ENCODE measurements around the gene BCL11A.

BCL11A gene

DNA sequence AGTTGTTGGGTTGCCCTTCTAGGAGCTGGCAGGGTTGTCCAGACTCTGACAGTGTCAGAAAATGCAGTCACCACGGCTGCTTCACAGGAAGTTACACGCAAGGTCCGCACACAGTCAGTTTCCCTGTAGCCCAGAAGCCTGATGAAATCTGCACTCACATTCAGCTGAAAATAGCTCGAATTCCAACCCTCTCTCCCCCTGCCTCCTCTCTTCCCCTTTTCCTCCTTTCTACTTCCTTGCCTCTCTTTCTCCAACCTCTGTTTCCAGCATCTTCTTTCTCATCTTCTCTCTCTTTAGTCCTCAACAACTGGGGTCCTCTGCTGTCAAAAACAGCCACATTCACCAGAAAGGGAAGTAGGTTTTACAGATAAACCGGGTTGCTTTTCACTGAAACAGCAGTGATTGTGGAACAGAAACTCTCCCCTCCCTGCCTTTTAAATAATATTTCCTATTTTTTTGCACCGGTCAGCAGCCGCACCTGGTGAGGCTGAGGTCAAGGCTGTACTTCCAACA lies 69.3 kb downstream of the BCL11A start:
- H3K36me3 Mint-ChIP-seq (ENCODE audit: low read depth): peaks cover 14% of the 10 kb centered on the region
- no peaks in the 10 kb centered on the region for H3K9me3 Mint-ChIP-seq
- intact Hi-C loops (cut with micrococcal nuclease): loop anchor here (5.0 to 10.0 kb wide), 3 partner anchors 33 to 63 kb away; no protein-coding TSS in a partner anchor
- no peaks in the 10 kb centered on the region for H3K27me3 Mint-ChIP-seq
- peak overlapping the region; percentile 89 for H3K27ac Mint-ChIP-seq
- peaks cover 75% of the 10 kb centered on the region for H3K4me1 Mint-ChIP-seq (ENCODE audit: low read depth)
- peak overlapping the region; percentile 69 for H3K4me3 Mint-ChIP-seq

DNA sequence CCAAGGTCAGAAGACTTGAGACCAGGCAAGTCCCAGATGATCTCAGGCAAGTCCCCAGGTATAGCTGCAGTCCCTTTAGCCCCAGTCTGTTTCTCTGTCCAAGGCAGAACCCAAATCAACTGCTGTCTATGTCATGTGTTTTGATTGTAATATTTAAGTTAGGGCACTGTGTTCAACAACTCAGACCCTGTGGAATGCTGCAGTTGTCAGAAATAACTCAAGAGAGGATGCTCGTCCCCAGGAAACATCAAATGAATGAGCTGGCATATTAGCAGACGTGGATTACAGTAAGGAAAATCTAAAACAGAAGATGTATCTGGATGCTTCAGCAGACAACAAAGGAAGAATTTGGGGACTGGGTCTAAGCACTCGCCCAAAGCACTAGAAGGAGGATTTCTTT lies 70.1 kb downstream of the BCL11A start:
- Mint-ChIP-seq H3K27ac (peak overlapping the region; percentile 89), H3K9me3 (no peaks in the 10 kb centered on the region), H3K4me1 (ENCODE audit: low read depth) (peaks cover 82% of the 10 kb centered on the region), H3K4me3 (peak overlapping the region; percentile 69), H3K36me3 (ENCODE audit: low read depth) (peaks cover 20% of the 10 kb centered on the region), H3K27me3 (no peaks in the 10 kb centered on the region)
- intact Hi-C loops (cut with micrococcal nuclease): loop anchor here (5.0 to 10.0 kb wide), 3 partner anchors 34 to 64 kb away; no protein-coding TSS in a partner anchor

DNA sequence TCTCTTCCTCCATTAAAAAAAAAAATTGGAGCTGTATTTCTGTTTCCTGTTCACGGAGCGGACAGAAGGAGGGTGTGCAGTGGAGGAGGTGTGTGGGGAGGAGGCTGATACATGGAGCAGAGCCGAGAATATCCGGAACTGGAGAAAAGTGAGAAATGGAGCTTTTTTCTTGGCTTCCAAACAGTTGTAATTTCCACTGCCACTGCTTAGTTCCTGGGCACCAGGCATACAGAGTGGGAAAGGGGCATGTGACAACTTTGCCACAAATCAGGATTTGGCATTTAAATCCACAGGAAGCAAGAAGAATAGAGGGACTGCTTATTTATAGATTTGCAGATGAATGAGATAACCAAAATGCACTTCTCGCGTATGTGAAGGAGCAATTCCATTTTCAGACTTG lies 71.2 kb downstream of the BCL11A start:
- Mint-ChIP-seq H3K27ac (peak overlapping the region; percentile 89), H3K36me3 (ENCODE audit: low read depth) (peaks cover 28% of the 10 kb centered on the region), H3K9me3 (no peaks in the 10 kb centered on the region), H3K27me3 (no peaks in the 10 kb centered on the region), H3K4me1 (ENCODE audit: low read depth) (peaks cover 88% of the 10 kb centered on the region), H3K4me3 (peak overlapping the region; percentile 68)
- intact Hi-C loops (cut with micrococcal nuclease): loop anchor here (5.0 to 10.0 kb wide), 3 partner anchors 35 to 65 kb away; no protein-coding TSS in a partner anchor

DNA sequence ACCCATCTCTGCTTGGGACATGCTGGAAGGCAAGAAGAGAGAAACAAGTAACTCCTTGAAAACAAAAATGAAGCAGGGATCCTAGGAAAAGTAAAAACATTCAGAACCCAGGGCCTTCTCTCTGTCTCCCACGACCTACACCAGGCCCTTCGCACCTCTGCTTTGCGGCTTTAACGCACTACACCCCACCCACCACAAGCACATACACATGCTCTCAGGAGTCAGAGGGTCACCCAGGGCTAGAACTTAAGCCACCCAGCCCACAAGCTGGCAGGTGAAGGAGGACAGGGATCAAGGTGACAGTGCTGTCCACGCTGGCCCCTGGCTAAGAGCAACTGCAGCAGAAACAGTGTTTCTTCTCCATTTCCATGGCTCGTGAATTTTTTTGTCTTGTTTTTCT lies 72.2 kb downstream of the BCL11A start:
- Mint-ChIP-seq H3K4me1 (ENCODE audit: low read depth) (peaks cover 92% of the 10 kb centered on the region), H3K4me3 (no peak overlapping the region), H3K9me3 (no peaks in the 10 kb centered on the region), H3K27me3 (no peaks in the 10 kb centered on the region), H3K27ac (peak overlapping the region; percentile 89), H3K36me3 (ENCODE audit: low read depth) (peaks cover 30% of the 10 kb centered on the region)
- intact Hi-C loops (cut with micrococcal nuclease): loop anchor here (5.0 to 10.0 kb wide), 3 partner anchors 36 to 66 kb away; no protein-coding TSS in a partner anchor

DNA sequence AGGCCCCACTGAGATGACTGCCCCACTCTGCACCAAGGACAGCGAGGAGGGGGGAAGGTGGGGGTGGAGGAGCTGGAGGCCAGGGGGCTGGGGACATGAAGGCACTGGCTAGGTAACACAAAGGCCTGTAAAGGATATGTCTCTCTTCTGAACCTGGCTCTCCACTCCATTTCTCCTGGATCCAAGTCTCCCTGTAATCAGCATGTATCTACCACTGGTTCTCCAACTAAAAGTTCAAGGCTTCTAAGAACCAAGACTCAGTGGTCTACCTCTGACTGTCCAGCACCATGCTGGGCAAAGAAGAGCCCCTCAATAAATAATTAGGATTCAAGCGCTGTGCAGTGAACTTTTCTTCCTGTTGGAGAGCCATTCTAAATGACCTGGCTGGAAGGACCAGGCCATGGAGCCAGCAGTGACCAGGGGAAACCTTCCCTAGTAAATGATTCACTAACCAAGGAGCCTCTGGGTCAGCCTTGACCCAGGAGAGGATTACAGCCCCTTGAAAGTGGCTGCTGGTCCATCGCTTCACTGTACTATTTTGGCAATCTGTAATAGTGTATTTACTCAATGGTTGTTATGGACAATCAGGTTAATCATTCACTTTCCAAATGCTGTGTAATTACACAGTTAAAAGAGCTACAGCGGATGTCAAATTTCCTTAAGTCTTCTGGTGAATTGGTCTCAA lies 73.2 kb downstream of the BCL11A start:
- H3K4me1 Mint-ChIP-seq (ENCODE audit: low read depth): peaks cover 84% of the 10 kb centered on the region
- no peaks in the 10 kb centered on the region for H3K27me3 Mint-ChIP-seq
- peaks cover 30% of the 10 kb centered on the region for H3K36me3 Mint-ChIP-seq (ENCODE audit: low read depth)
- no peaks in the 10 kb centered on the region for H3K9me3 Mint-ChIP-seq
- H3K27ac Mint-ChIP-seq: peak overlapping the region; percentile 89
- intact Hi-C loops (cut with micrococcal nuclease): loop anchor here (5.0 to 10.0 kb wide), 3 partner anchors 37 to 67 kb away; no protein-coding TSS in a partner anchor
- H3K4me3 Mint-ChIP-seq: no peak overlapping the region

DNA sequence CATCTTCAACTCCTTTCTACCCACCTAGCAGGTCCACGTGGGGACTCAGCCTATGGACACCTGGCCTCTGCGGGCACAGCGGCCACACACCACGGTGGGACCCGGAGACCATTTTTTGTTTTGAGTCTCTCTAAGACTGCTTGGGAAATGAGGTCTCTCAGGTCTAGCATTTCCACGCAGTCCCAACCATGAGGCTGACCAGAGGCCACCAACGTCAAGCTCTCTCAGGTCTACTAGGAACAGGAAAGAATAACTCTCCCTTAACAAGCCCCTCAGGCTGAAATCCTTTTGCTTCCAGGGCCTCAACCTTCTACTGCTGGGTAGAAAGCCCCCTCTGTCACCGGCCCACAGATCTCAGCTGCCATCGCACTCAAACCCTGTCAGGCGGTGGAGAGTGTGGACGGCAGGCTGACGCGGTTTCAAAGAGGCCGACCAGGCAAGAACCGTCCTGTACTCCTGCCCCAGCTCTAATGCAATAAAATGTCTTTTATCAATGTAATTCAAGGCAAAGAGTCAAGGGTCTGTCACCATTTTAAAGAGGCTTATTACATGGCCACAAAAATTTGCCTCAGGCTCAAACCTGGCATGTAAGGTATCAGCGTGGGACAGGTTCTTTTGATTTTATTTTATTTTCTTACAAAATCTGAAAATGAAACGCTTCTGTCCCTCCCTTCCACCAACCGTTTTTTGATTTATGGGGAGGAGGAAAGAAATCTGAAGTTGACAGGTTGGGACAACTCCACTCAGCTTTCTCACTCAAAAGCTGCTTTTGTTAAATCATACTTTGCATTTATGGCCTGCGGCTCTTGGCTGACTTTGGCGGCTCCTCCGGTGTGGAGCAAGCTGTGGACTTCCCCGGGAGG lies 74.0 kb downstream of the BCL11A start:
- H3K4me1 Mint-ChIP-seq (ENCODE audit: low read depth): peaks cover 76% of the 10 kb centered on the region
- H3K27me3 Mint-ChIP-seq: no peaks in the 10 kb centered on the region
- H3K9me3 Mint-ChIP-seq: no peaks in the 10 kb centered on the region
- H3K27ac Mint-ChIP-seq: peak overlapping the region; percentile 10
- intact Hi-C loops (cut with micrococcal nuclease): loop anchor here (5.0 to 10.0 kb wide), 3 partner anchors 38 to 68 kb away; no protein-coding TSS in a partner anchor
- H3K4me3 Mint-ChIP-seq: no peak overlapping the region
- peaks cover 34% of the 10 kb centered on the region for H3K36me3 Mint-ChIP-seq (ENCODE audit: low read depth)

DNA sequence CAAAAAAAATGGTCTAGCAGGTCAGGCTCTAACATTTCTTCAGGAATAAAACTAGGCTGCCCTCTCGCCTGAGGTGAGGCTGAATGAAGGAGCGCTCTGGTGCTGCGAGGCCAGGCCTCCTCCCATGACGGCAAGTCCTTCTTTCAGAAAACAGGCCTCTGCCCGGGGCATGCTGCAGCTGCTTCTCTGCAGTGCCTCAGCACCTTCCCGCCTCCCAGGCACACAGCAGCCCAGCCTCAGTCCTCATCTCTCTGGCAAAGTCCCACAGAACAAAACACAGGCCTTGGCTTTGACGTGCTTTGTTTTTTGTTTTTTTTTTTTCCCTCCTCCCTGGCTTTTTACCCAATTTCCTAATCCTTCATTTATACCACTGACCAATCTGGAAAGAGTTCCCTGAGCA lies 74.8 kb downstream of the BCL11A start:
- no peaks in the 10 kb centered on the region for H3K27me3 Mint-ChIP-seq
- no peak overlapping the region for H3K4me3 Mint-ChIP-seq
- H3K4me1 Mint-ChIP-seq (ENCODE audit: low read depth): peaks cover 68% of the 10 kb centered on the region
- intact Hi-C loops (cut with micrococcal nuclease): no loop called here
- peaks cover 35% of the 10 kb centered on the region for H3K36me3 Mint-ChIP-seq (ENCODE audit: low read depth)
- H3K9me3 Mint-ChIP-seq: no peaks in the 10 kb centered on the region
- peak overlapping the region; percentile 10 for H3K27ac Mint-ChIP-seq

DNA sequence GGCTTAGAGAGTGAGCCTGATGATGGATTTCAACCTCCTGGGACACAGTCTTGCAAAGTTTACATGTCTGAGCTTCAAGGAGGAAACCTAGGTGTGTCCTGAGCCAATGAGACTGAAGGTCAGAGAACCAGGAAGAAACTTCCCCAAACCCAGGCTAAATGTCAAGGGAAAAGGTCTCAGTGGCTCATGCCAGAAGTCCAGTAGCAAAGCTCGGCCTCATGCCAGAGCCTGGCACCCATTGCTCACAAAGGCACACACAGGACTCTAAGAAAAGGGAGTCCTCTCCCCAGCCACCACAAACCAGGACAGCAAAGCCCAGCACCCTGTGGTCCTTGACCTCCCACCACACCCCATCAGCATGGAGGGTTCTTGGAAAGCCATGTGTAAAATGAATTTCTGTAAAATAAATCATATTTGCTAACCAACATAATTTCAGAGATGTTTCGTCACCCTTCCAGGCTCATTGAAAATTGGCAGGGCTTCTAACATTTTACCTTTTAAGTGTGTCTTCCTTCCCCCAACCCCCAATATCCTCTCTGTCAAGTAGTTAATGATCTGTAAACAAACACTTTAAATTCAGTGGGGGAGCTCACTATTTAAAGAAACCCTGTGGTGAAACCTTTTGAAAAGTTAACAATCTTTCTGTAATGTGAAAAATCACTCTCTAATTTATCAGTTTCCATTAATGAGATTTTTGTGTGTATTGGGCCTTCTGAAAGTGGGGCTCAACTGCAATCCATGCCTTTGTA lies 77.1 kb downstream of the BCL11A start:
- H3K36me3 Mint-ChIP-seq (ENCODE audit: low read depth): peaks cover 29% of the 10 kb centered on the region
- peak overlapping the region; percentile 30 for H3K27ac Mint-ChIP-seq
- H3K4me3 Mint-ChIP-seq: no peak overlapping the region
- H3K4me1 Mint-ChIP-seq (ENCODE audit: low read depth): peaks cover 56% of the 10 kb centered on the region
- no peaks in the 10 kb centered on the region for H3K27me3 Mint-ChIP-seq
- intact Hi-C loops (cut with micrococcal nuclease): no loop called here
- no peaks in the 10 kb centered on the region for H3K9me3 Mint-ChIP-seq

DNA sequence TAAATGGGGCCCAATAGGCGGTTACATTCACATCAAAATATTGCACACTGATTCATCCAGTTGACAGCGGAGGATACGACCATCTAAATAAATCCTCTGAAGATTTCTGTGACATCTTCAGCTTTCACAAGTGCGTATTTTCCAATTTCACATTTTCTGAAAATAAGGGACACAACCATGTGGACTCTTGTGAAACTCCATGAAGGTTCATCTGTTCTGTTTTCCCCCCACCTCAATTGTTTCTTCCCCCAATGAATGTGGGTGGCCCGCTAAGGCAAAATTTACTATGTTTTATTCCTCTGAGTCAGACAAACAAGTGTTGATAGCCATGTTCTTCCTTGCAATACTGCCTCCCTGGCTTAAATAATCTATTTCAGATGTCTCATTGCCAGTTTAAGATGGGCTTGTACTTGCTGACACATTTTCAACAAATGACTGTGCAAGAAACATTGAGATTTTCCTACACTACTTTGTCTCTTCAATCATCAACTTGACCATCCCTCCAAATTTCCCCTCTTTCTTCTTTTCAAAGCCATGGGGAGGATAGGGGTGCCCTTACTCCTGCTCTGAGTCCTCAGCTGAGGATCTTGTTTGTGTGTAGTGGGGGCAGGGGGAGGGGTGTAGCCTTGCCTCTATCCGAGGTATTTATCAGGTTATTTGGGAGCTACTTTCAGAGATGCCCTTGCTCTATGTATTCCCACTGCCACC lies 78.2 kb downstream of the BCL11A start:
- peaks cover 26% of the 10 kb centered on the region for H3K36me3 Mint-ChIP-seq (ENCODE audit: low read depth)
- no peak overlapping the region for H3K4me3 Mint-ChIP-seq
- peaks cover 47% of the 10 kb centered on the region for H3K4me1 Mint-ChIP-seq (ENCODE audit: low read depth)
- intact Hi-C loops (cut with micrococcal nuclease): no loop called here
- H3K9me3 Mint-ChIP-seq: no peaks in the 10 kb centered on the region
- H3K27me3 Mint-ChIP-seq: no peaks in the 10 kb centered on the region
- H3K27ac Mint-ChIP-seq: no peak overlapping the region

DNA sequence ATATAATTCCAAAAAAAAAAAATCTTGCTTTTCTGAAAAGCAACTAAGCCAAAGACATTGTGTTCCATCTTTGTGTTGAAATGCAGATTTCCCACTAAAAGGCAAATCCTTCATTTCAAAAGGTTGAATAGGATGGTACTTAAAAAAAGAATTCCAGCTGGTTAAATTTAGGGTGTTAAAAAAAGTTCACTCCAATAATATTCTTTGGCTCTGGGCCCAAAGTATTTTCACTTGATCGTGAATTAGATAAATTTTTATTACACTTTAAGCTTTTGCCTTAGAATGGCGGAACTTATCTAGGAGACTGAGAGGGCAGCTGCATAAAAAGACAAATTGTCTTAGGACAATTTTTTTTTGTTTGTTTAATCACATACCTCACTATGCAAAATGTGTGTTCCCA lies 79.2 kb downstream of the BCL11A start:
- Mint-ChIP-seq H3K4me3 (no peak overlapping the region), H3K36me3 (ENCODE audit: low read depth) (peaks cover 31% of the 10 kb centered on the region), H3K27me3 (no peaks in the 10 kb centered on the region), H3K9me3 (no peaks in the 10 kb centered on the region), H3K4me1 (ENCODE audit: low read depth) (peaks cover 49% of the 10 kb centered on the region), H3K27ac (no peak overlapping the region)
- intact Hi-C loops (cut with micrococcal nuclease): no loop called here

DNA sequence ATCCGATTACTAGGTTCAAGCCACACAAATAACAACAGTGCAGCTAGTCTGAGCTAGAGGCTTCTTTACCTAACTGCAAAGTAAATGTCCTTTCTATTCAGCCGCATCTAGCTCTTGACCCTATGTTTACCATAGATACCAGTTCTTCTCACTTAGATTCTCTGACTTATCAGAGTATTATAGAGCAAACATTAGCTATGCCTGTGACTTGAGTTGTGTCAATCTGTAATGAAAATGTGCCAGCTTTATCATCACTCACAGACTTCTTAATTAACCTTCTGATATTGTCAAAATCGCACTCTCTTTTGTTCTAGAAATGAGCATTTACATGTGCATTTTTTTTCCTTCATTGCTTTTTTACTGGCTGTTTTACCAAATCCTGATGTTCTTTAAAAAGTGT lies 79.9 kb downstream of the BCL11A start:
- no peaks in the 10 kb centered on the region for H3K27me3 Mint-ChIP-seq
- H3K36me3 Mint-ChIP-seq (ENCODE audit: low read depth): peaks cover 30% of the 10 kb centered on the region
- H3K27ac Mint-ChIP-seq: no peak overlapping the region
- intact Hi-C loops (cut with micrococcal nuclease): no loop called here
- H3K4me3 Mint-ChIP-seq: no peak overlapping the region
- no peaks in the 10 kb centered on the region for H3K9me3 Mint-ChIP-seq
- H3K4me1 Mint-ChIP-seq (ENCODE audit: low read depth): peaks cover 48% of the 10 kb centered on the region

DNA sequence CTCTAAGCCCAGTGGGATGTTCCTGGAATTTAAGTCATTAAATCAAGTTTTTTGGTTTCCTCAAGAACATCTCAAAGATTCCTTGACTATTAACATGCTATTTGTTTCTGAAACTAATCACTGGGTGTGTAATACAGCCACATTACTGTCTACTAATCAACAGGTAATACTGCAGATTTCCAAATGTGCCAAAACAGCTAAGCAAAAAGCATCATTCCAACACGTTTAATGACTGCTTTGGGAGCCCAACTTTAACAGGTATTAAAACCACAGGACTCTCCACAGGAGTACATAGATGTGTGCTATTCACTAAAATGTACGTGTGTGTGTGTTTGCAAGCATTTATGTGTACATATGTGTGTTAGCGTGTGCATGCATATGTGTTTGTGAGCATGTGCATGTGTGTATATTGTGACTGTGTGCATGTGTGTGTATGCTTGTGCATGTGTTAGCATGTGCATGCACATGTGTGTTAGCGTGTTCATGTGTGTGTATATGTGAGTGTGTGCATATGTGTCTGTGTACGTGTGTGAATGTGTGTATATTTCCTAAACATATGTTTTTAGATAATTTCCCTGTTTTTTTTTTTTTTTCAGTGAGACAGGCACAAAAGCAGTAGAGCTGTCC lies 80.7 kb downstream of the BCL11A start:
- H3K36me3 Mint-ChIP-seq (ENCODE audit: low read depth): peaks cover 36% of the 10 kb centered on the region
- intact Hi-C loops (cut with micrococcal nuclease): no loop called here
- H3K27ac Mint-ChIP-seq: no peak overlapping the region
- H3K4me1 Mint-ChIP-seq (ENCODE audit: low read depth): peaks cover 45% of the 10 kb centered on the region
- no peaks in the 10 kb centered on the region for H3K9me3 Mint-ChIP-seq
- no peak overlapping the region for H3K4me3 Mint-ChIP-seq
- no peaks in the 10 kb centered on the region for H3K27me3 Mint-ChIP-seq

DNA sequence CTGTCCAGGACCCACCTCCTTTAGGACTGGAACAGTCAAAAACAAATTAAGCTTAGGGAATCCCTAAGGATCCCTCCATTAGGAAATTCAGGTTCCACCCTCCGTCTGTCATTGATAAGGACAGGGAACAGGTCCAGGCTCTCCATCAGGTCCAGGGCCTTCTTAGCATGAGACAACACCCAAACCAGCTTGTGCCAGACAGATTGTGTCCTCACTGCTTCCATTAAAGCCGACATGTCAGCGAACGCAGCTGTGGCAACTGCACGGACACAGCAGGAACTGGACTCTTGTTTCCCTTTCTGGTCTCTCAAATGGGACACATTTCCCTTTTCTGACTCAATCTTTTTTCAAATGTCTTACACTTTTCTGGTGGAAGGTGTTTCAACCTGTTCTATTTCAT lies 81.4 kb downstream of the BCL11A start:
- H3K27ac Mint-ChIP-seq: peak overlapping the region; percentile 78
- no peaks in the 10 kb centered on the region for H3K9me3 Mint-ChIP-seq
- H3K4me1 Mint-ChIP-seq (ENCODE audit: low read depth): peaks cover 38% of the 10 kb centered on the region
- H3K36me3 Mint-ChIP-seq (ENCODE audit: low read depth): peaks cover 29% of the 10 kb centered on the region
- H3K27me3 Mint-ChIP-seq: no peaks in the 10 kb centered on the region
- intact Hi-C loops (cut with micrococcal nuclease): no loop called here
- no peak overlapping the region for H3K4me3 Mint-ChIP-seq
